Inflammatory macrophage treated with lipopolysaccharide for 1 hour (primary cell): ENCODE data around the gene FGGY.
"Not testable (repeated sequence)": the region's sequence is repeated elsewhere in the genome, so short reads cannot be mapped to it uniquely, and the experiment has no call there.

Experiments
- DNase-seq, 2 donors: peaks; one replicate each; pipeline ENCODE4 v3.0.0-alpha.2; 2020 to 2022

The FGGY gene

GRCh38 chr1:59296358-59297256, at the start of gene FGGY:
FGGY (plus strand) TSS chr1:59297094; CDS start chr1:59321550, 24,456 bp downstream.
- peak; percentile 98 to 100 for DNase-seq

- DNase-seq = no peak
Measured at GRCh38 chr1:59248758-59249157, 48.1 kb upstream of the FGGY start.

- DNase-seq = no peak
Measured at GRCh38 chr1:59249396-59250137, 47.3 kb upstream of the FGGY start.

- DNase-seq = not testable (repeated sequence)
Measured at GRCh38 chr1:59251061-59251460, 45.8 kb upstream of the FGGY start.

- not testable (repeated sequence) for DNase-seq
Measured at GRCh38 chr1:59256429-59256828, 40.5 kb upstream of the FGGY start.

GRCh38 chr1:59258412-59259032, 38.4 kb upstream of the FGGY start:
- no peak for DNase-seq

- peak; percentile 27 to 63 for DNase-seq
Measured at GRCh38 chr1:59261537-59261936, 35.4 kb upstream of the FGGY start.

GRCh38 chr1:59262631-59263030, 34.3 kb upstream of the FGGY start:
- no peak for DNase-seq

GRCh38 chr1:59263111-59263510, 33.8 kb upstream of the FGGY start:
- DNase-seq = no peak

- no peak for DNase-seq
Measured at GRCh38 chr1:59265622-59266021, 31.3 kb upstream of the FGGY start.

- DNase-seq = peak; percentile 72 to 87
Measured at GRCh38 chr1:59266180-59266926, 30.5 kb upstream of the FGGY start.

- peak in 1 of 2 donors; percentile 31 for DNase-seq
Measured at GRCh38 chr1:59266927-59267293, 30.0 kb upstream of the FGGY start.

GRCh38 chr1:59268406-59268805, 28.5 kb upstream of the FGGY start:
- DNase-seq = peak; percentile 53 to 57

GRCh38 chr1:59271561-59272260, 25.2 kb upstream of the FGGY start:
- no peak for DNase-seq

GRCh38 chr1:59272507-59272906, 24.4 kb upstream of the FGGY start:
- DNase-seq = peak; percentile 87 to 97

- DNase-seq = no peak
Measured at GRCh38 chr1:59276439-59276851, 20.4 kb upstream of the FGGY start.

GRCh38 chr1:59278780-59279354, 18.0 kb upstream of the FGGY start:
- DNase-seq = no peak

GRCh38 chr1:59279645-59280044, 17.2 kb upstream of the FGGY start:
- peak; percentile 46 to 76 for DNase-seq

GRCh38 chr1:59282951-59283350, 13.9 kb upstream of the FGGY start:
- peak in 1 of 2 donors; percentile 77 for DNase-seq

- DNase-seq = no peak
Measured at GRCh38 chr1:59285691-59286090, 11.2 kb upstream of the FGGY start.

- no peak for DNase-seq
Measured at GRCh38 chr1:59288046-59288445, 8.8 kb upstream of the FGGY start.

GRCh38 chr1:59289570-59289969, 7.3 kb upstream of the FGGY start:
- no peak for DNase-seq
